Mesendoderm (in vitro differentiated cells): Measurements from ENCODE around the gene HMGXB3.
"Not testable (repeated sequence)": the region's sequence is repeated elsewhere in the genome, so short reads cannot be mapped to it uniquely, and the experiment has no call there.

Source experiments
- DNase-seq: peaks from one replicate; pipeline ENCODE4 v3.0.0; 2013
- H2AK5ac ChIP-seq: 2 replicates; pipeline ENCODE4 v1.6.1; 2013; ENCODE audit warnings: low read length, inconsistent platforms
- H2BK120ac ChIP-seq: 2 replicates; pipeline ENCODE4 v1.6.1; 2013; ENCODE audit warnings: low read depth, mild to moderate bottlenecking, low read length, moderate library complexity, mixed read lengths
- H2BK15ac ChIP-seq: replicated peaks from 2 replicates; pipeline ENCODE4 v1.6.1; 2013; ENCODE audit warnings: low read depth, mild to moderate bottlenecking, moderate library complexity
- H2BK5ac ChIP-seq: 2 replicates; pipeline ENCODE4 v1.6.1; 2013; ENCODE audit warnings: low read length, inconsistent platforms
- H3K18ac ChIP-seq: 2 replicates; pipeline ENCODE4 v1.6.1; 2013; ENCODE audit warnings: mild to moderate bottlenecking, low read length, mixed read lengths
- H3K23ac ChIP-seq: one replicate; pipeline ENCODE4 v1.6.1; 2013; ENCODE audit warnings: low read length
- H3K27ac ChIP-seq: 2 replicates; pipeline ENCODE4 v1.5.1; 2013; ENCODE audit warnings: low read depth, mild to moderate bottlenecking, inconsistent platforms, low read length, moderate library complexity
- H3K27me3 ChIP-seq: 2 replicates; pipeline ENCODE4 v1.6.1; 2013; ENCODE audit warnings: low read length, control low read depth, mild to moderate bottlenecking, inconsistent platforms; ENCODE audit not compliant: insufficient read depth, poor library complexity
- H3K36me3 ChIP-seq: 2 replicates; pipeline ENCODE4 v1.6.1; 2013; ENCODE audit warnings: low read length, inconsistent platforms; ENCODE audit not compliant: control insufficient read depth, insufficient read depth
- H3K4ac ChIP-seq: one replicate; pipeline ENCODE4 v1.6.1; 2013; ENCODE audit warnings: low read depth, mild to moderate bottlenecking, low read length, moderate library complexity
- H3K4me1 ChIP-seq: 2 replicates; pipeline ENCODE4 v1.6.1; 2013; ENCODE audit warnings: low read depth, low read length, inconsistent platforms; ENCODE audit not compliant: control insufficient read depth
- H3K4me2 ChIP-seq: 2 replicates; pipeline ENCODE4 v1.6.1; 2013; ENCODE audit warnings: low read length
- H3K4me3 ChIP-seq: 2 replicates; pipeline ENCODE4 v1.5.1; 2013; ENCODE audit warnings: mild to moderate bottlenecking, low read length
- H3K56ac ChIP-seq: one replicate; pipeline ENCODE4 v1.6.1; 2013; ENCODE audit warnings: low read length
- H3K79me1 ChIP-seq: 2 replicates; pipeline ENCODE4 v1.6.1; 2013; ENCODE audit warnings: low read length, inconsistent platforms
- H3K79me2 ChIP-seq: 2 replicates; pipeline ENCODE4 v1.6.1; 2013; ENCODE audit warnings: mild to moderate bottlenecking, low read length; ENCODE audit not compliant: control insufficient read depth, insufficient read depth
- H3K9ac ChIP-seq: 2 replicates; pipeline ENCODE4 v1.6.1; 2013; ENCODE audit warnings: low read length, inconsistent platforms
- H4K5ac ChIP-seq: one replicate; pipeline ENCODE4 v1.6.1; 2013; ENCODE audit warnings: low read length
- H4K8ac ChIP-seq: one replicate; pipeline ENCODE4 v1.6.1; 2013; ENCODE audit warnings: low read depth, mild to moderate bottlenecking, control low read depth, low read length, moderate library complexity
- WGBS: extraction: QIAGEN DNeasy Blood & Tissue Kit; methylation state at CpG from one replicate; pipeline ENCODE4 v1.1.7; 2013; ENCODE audit warnings: low lambda C conversion rate, missing lambda C conversion rate; ENCODE audit not compliant: insufficient coverage; ENCODE audit errors: extremely low coverage; 5-methylcytosine and 5-hydroxymethylcytosine counted together

Gene HMGXB3

DNA sequence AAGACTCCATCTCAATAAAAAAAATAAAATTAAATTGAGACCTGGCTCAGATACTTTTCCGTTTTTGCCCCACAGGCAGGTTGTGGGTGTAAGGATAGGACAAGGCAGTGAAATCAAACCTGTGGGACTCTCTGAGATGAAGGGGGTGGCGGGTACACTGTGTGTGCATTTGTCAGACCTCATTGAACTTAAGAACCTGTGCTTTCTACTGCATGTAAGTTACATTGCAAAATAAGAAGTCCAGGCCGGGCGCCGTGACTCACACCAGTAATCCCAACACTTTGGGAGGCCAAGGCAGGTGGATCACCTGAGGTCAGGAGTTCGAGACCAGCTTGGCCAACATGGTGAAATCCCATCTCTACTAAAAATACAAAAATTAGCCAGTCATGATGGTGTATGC, 84.2 kb downstream of the HMGXB3 start:
- not testable (repeated sequence) for H3K56ac ChIP-seq, DNase-seq, H3K79me2 ChIP-seq, H2AK5ac ChIP-seq, H3K9ac ChIP-seq, H3K4me1 ChIP-seq, H3K79me1 ChIP-seq, H3K18ac ChIP-seq, H3K23ac ChIP-seq, H3K27me3 ChIP-seq, H3K36me3 ChIP-seq, H2BK120ac ChIP-seq, H4K5ac ChIP-seq, H2BK5ac ChIP-seq, H2BK15ac ChIP-seq, H3K4ac ChIP-seq, H3K27ac ChIP-seq, H4K8ac ChIP-seq, H3K4me2 ChIP-seq, H3K4me3 ChIP-seq
- no CpG with 5 or more reads among the region's 6 CpGs for WGBS

DNA sequence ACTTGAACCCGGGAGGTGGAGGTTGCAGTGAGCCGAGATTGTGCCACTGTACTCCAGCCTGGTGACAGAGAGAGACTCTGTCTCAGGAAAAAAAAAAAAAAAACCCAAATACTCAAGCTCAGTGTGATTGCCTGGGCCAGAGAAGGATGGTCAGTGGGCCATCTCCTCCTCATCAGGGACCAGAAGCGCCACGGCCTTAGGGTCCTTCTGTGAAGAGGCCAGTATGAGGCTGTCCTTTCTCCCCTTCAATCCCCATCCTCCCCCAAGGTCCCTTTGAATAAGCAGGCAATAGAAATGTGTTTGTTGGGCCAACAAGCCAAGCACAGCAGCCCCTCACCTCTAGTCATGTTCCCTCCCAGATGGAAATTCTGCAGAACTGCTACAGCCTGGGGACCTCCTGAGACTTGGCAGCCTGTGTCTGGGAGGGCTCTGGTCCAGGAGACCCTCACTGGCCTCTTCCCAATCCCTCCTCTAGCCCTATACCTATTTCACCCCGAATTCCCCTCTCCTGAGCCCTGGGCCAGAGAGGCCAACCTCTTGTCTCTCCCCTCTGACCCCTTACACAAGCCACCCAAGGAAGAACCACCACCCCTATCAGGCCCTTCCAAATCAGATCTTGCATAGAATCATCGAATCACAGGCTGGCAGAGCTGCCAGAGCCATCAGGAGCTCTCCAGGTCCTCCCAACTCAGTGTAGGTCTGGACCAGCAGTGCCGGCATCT, 84.8 kb downstream of the HMGXB3 start:
- Histone ChIP-seq H3K27me3 (no peaks in the 10 kb centered on the region), H2AK5ac (no peak overlapping the region)
- no CpG with 5 or more reads among the region's 7 CpGs for WGBS

GRCh38 chr5:150085950-150086715, 85.6 kb downstream of the HMGXB3 start, which contains the start of gene CSF1R:
Gene CSF1R, minus strand, starts transcription at chr5:150086554. Its CDS starts 127 bp downstream, at chr5:150086427.
- H3K18ac ChIP-seq = no peak within 1 kb of the TSS
- no peak within 1 kb of the TSS for H3K56ac ChIP-seq
- H2AK5ac ChIP-seq = no peak within 1 kb of the TSS
- no peaks in the 10 kb centered on the region for H3K4me1 ChIP-seq
- no peak within 1 kb of the TSS for H3K23ac ChIP-seq
- no peak within 1 kb of the TSS for H4K5ac ChIP-seq
- no peak within 1 kb of the TSS for H3K4me2 ChIP-seq
- no peak for DNase-seq
- H2BK5ac ChIP-seq = no peak within 1 kb of the TSS
- no peaks in the 10 kb centered on the region for H3K79me2 ChIP-seq
- no CpG with 5 or more reads among the region's 9 CpGs for WGBS
- no peak within 1 kb of the TSS for H4K8ac ChIP-seq
- H3K79me1 ChIP-seq = no peaks in the 10 kb centered on the region
- H3K36me3 ChIP-seq = no peaks in the 10 kb centered on the region
- H3K27ac ChIP-seq = no peak within 1 kb of the TSS
- H3K4ac ChIP-seq = no peak within 1 kb of the TSS
- no peak within 1 kb of the TSS for H2BK15ac ChIP-seq
- no peak within 1 kb of the TSS for H2BK120ac ChIP-seq
- no peak within 1 kb of the TSS for H3K9ac ChIP-seq
- H3K4me3 ChIP-seq = no peak within 1 kb of the TSS
- no peaks in the 10 kb centered on the region for H3K27me3 ChIP-seq

More for the DNA sequence above, 84.8 kb downstream of the HMGXB3 start:
- Histone ChIP-seq H3K4me3 (no peak overlapping the region), H3K27ac (no peak overlapping the region), H4K5ac (no peak overlapping the region), H3K23ac (no peak overlapping the region), H3K36me3 (no peaks in the 10 kb centered on the region), H3K79me2 (no peaks in the 10 kb centered on the region), H3K79me1 (no peaks in the 10 kb centered on the region), H3K56ac (no peak overlapping the region), H3K4me2 (no peak overlapping the region), H4K8ac (no peak overlapping the region), H2BK5ac (no peak overlapping the region), H3K18ac (no peak overlapping the region), H2BK120ac (no peak overlapping the region), H3K4ac (no peak overlapping the region), H3K4me1 (no peaks in the 10 kb centered on the region), H2BK15ac (no peak overlapping the region), H3K9ac (no peak overlapping the region)
- DNase-seq = no peak

DNA sequence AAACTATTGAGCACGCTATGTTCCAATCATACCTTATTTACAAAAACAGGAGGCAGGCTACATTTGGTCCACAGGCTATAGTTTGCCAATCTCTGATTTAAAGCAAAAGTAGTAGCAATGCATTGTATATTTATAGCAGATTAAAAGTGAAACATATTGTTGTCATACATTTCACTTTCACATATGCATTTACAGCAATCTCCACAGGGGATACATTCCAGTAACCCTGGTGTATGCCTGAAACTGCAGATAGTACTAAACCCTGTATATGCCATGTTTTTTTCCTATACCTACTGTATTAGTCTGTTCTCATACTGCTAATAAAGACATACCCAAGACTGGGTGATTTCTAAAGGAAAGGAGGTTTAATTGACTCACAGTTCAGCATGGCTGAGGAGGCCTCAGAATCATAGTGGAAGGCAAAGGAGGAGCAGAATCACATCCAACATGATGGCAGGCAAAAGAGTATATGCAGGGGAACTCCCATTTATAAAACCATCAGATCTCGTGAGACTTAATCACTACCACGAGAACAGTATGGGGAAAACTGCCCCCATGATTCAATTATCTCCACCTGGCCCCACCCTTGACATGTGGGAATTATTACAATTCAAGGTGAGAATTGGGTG, 91.7 kb downstream of the HMGXB3 start:
- no peak overlapping the region for H3K4me2 ChIP-seq
- no peak overlapping the region for H3K4me3 ChIP-seq
- H3K27me3 ChIP-seq = no peaks in the 10 kb centered on the region
- no peak for DNase-seq
- H2AK5ac ChIP-seq = no peak overlapping the region
- no peaks in the 10 kb centered on the region for H3K36me3 ChIP-seq
- no peak overlapping the region for H3K56ac ChIP-seq
- H3K18ac ChIP-seq = no peak overlapping the region
- no peak overlapping the region for H2BK15ac ChIP-seq
- H3K79me2 ChIP-seq = no peaks in the 10 kb centered on the region
- no peak overlapping the region for H3K27ac ChIP-seq
- no peak overlapping the region for H2BK5ac ChIP-seq
- no peak overlapping the region for H4K5ac ChIP-seq
- H4K8ac ChIP-seq = no peak overlapping the region
- no peak overlapping the region for H3K9ac ChIP-seq
- no peak overlapping the region for H3K4ac ChIP-seq
- H3K4me1 ChIP-seq = no peaks in the 10 kb centered on the region
- H3K79me1 ChIP-seq = no peaks in the 10 kb centered on the region
- no peak overlapping the region for H2BK120ac ChIP-seq
- no CpG with 5 or more reads among the region's 3 CpGs for WGBS
- H3K23ac ChIP-seq = no peak overlapping the region

- Histone ChIP-seq H3K4me3 (no peak overlapping the region), H3K56ac (no peak overlapping the region), H3K4ac (no peak overlapping the region), H2BK15ac (no peak overlapping the region), H3K36me3 (no peaks in the 10 kb centered on the region), H3K27me3 (no peaks in the 10 kb centered on the region), H3K18ac (no peak overlapping the region), H2BK5ac (no peak overlapping the region), H2BK120ac (no peak overlapping the region), H4K5ac (no peak overlapping the region), H3K23ac (no peak overlapping the region), H3K79me1 (no peaks in the 10 kb centered on the region), H2AK5ac (no peak overlapping the region), H3K27ac (no peak overlapping the region), H4K8ac (no peak overlapping the region), H3K9ac (no peak overlapping the region), H3K79me2 (no peaks in the 10 kb centered on the region), H3K4me1 (no peaks in the 10 kb centered on the region), H3K4me2 (no peak overlapping the region)
- no peak for DNase-seq
These were observed 96.6 kb downstream of the HMGXB3 start for GRCh38 chr5:150097152-150097551.
